ENCODE measurements around the gene EDIL3.

GRCh38 chr5:84379749-84380148 is 4.9 kb downstream of the EDIL3 start:
- TF ChIP-seq CTCF (IDR thresholded peaks at IDR 0.05) (no peak), EZH2 (IDR thresholded peaks at IDR 0.05; ENCODE audit: borderline replicate concordance, insufficient read depth, low read depth, low read length, poor library complexity, severe bottlenecking) (no peak)

All from B cell (primary cell).